ACC112 (cell line): ENCODE data around the gene NT5C3B.
"Not testable (repeated sequence)": the region's sequence is repeated elsewhere in the genome, so short reads cannot be mapped to it uniquely, and the experiment has no call there.

Experiments used
- H2AFZ ChIP-seq: fragments of 200-600 bp; sonication (generic); one replicate; pipeline ENCODE4 v1.6.0; 2017; ENCODE audit warnings: antibody characterized with exemption, low read length; ENCODE audit not compliant: unreplicated experiment
- H3K27ac ChIP-seq: fragments of 200-600 bp; sonication (generic); 2 replicates; pipeline ENCODE4 v1.5.1; 2014; ENCODE audit warnings: low read depth, mild to moderate bottlenecking, antibody characterized with exemption, low read length, moderate library complexity
- H3K27me3 ChIP-seq: fragments of 200-600 bp; sonication (generic); 2 replicates; pipeline ENCODE4 v1.6.1; 2014; ENCODE audit warnings: mild to moderate bottlenecking, antibody characterized with exemption, low read length, moderate library complexity, mixed read lengths; ENCODE audit not compliant: insufficient read depth
- H3K36me3 ChIP-seq: fragments of 200-600 bp; sonication (generic); 2 replicates; pipeline ENCODE4 v1.6.1; 2016; ENCODE audit warnings: mild to moderate bottlenecking, antibody characterized with exemption, low read length, moderate library complexity, mixed read lengths; ENCODE audit not compliant: insufficient read depth
- H3K4me1 ChIP-seq: fragments of 200-600 bp; sonication (generic); one replicate; pipeline ENCODE4 v1.6.1; 2016; ENCODE audit warnings: low read length, mixed read lengths; ENCODE audit not compliant: insufficient read depth, unreplicated experiment, control insufficient read depth
- H3K4me3 ChIP-seq: fragments of 200-600 bp; sonication (generic); 2 replicates; pipeline ENCODE4 v1.5.1; 2014; ENCODE audit warnings: mild to moderate bottlenecking, low read depth, low read length
- H3K79me2 ChIP-seq: fragments of 200-600 bp; sonication (generic); one replicate; pipeline ENCODE4 v1.6.0; 2016; ENCODE audit warnings: low read length; ENCODE audit not compliant: control insufficient read depth, unreplicated experiment, insufficient read depth

The NT5C3B gene

GRCh38 chr17:41781404-41782110 is 54.5 kb downstream of the NT5C3B start:
- Histone ChIP-seq H3K36me3 (no peaks in the 10 kb centered on the region), H3K79me2 (no peaks in the 10 kb centered on the region), H2AFZ (no peak overlapping the region), H3K27ac (no peak overlapping the region), H3K4me1 (peaks cover 14% of the 10 kb centered on the region), H3K4me3 (no peak overlapping the region), H3K27me3 (peaks cover 14% of the 10 kb centered on the region)

- Histone ChIP-seq H3K27me3 (no peaks in the 10 kb centered on the region), H3K27ac (no peak overlapping the region), H2AFZ (no peak overlapping the region), H3K4me3 (no peak overlapping the region), H3K36me3 (no peaks in the 10 kb centered on the region), H3K79me2 (no peaks in the 10 kb centered on the region), H3K4me1 (peaks cover 14% of the 10 kb centered on the region)
These were observed 56.1 kb downstream of the NT5C3B start for GRCh38 chr17:41779954-41780353.

GRCh38 chr17:41777574-41778188 is 58.4 kb downstream of the NT5C3B start:
- H3K4me1 ChIP-seq: peaks cover 14% of the 10 kb centered on the region
- no peaks in the 10 kb centered on the region for H3K27me3 ChIP-seq
- H2AFZ ChIP-seq: peak overlapping the region; percentile 9
- no peak overlapping the region for H3K4me3 ChIP-seq
- peak overlapping the region; percentile 80 for H3K27ac ChIP-seq
- H3K36me3 ChIP-seq: no peaks in the 10 kb centered on the region
- H3K79me2 ChIP-seq: no peaks in the 10 kb centered on the region

- H3K79me2 ChIP-seq: no peaks in the 10 kb centered on the region
- no peak overlapping the region for H3K4me3 ChIP-seq
- H3K27me3 ChIP-seq: no peaks in the 10 kb centered on the region
- peak overlapping the region; percentile 80 for H3K27ac ChIP-seq
- peaks cover 14% of the 10 kb centered on the region for H3K4me1 ChIP-seq
- no peaks in the 10 kb centered on the region for H3K36me3 ChIP-seq
- peak overlapping the region; percentile 9 for H2AFZ ChIP-seq
These were observed 58.9 kb downstream of the NT5C3B start for GRCh38 chr17:41777157-41777573.

- not testable (repeated sequence) for H3K4me3 ChIP-seq, H3K27ac ChIP-seq, H3K79me2 ChIP-seq, H2AFZ ChIP-seq, H3K36me3 ChIP-seq, H3K27me3 ChIP-seq
- peaks cover 14% of the 10 kb centered on the region for H3K4me1 ChIP-seq
These were observed 59.7 kb downstream of the NT5C3B start for GRCh38 chr17:41776262-41776900.

GRCh38 chr17:41775394-41776226 is 60.4 kb downstream of the NT5C3B start:
- H3K79me2 ChIP-seq: no peaks in the 10 kb centered on the region
- H3K4me3 ChIP-seq: no peak overlapping the region
- H3K4me1 ChIP-seq: peaks cover 14% of the 10 kb centered on the region
- H3K27me3 ChIP-seq: no peaks in the 10 kb centered on the region
- H3K27ac ChIP-seq: no peak overlapping the region
- no peak overlapping the region for H2AFZ ChIP-seq
- no peaks in the 10 kb centered on the region for H3K36me3 ChIP-seq
